UCSD-AML1 (cell line): Measurements from ENCODE around the gene CAV1.
"Not testable (repeated sequence)": the region's sequence is repeated elsewhere in the genome, so short reads cannot be mapped to it uniquely, and the experiment has no call there.

Source experiments
- DNase-seq: peaks from one replicate; lab custom pipeline; 2025; ENCODE audit not compliant: unreplicated experiment; lab: John Stamatoyannopoulos, UW

Gene CAV1

GRCh38 chr7:116577320-116577871, 52.6 kb downstream of the CAV1 start:
- no peak for DNase-seq

DNA sequence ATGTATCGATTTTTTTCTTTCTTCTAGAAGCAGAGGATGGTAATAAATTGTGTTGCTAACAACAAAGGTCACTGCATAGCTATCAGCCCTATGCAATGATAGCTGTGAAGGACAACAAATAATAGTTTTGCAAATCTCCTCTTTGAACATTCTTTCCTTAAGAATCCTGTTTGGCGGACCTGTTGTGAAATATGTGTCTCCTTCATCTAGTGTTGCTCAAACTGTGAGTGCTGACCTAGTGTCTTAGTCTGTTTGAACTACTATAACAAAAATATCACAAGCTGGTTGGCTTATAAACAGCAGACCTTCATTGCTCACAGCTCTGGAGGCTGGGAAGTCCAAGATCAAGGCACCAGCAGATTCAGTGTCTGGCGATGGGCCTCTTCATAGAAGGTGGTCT, 53.7 kb downstream of the CAV1 start:
- no peak for DNase-seq

GRCh38 chr7:116579322-116579721, 54.5 kb downstream of the CAV1 start:
- no peak for DNase-seq

GRCh38 chr7:116579835-116580234, 55.0 kb downstream of the CAV1 start:
- no peak for DNase-seq

DNA sequence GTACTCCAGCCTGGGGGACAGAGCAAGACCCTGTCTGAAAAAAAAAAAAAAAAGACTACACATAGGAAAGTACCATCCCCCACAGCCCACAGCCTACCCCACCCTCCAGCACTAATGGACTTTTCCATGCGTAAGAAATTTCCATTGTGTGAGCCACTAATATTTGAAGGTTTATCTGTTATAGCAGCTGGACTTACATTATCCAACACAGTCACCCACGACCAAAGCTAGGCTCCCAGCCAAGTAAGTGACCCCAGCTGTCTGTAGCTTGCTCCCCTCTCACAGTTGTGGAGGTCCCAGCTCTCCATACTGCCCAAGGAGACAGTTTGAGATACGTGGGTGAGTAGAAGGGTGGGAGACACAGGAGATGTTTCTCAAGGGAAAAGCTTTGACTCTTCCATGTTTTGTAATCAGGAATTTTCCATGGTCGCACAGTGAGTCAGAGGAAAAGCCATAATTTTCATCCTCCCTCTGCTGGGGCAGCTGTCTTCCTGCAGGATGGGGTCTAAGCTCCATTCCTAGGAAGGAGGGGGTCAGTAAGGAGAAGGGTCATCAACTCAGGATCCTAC, 57.4 kb downstream of the CAV1 start:
- DNase-seq = no peak

DNA sequence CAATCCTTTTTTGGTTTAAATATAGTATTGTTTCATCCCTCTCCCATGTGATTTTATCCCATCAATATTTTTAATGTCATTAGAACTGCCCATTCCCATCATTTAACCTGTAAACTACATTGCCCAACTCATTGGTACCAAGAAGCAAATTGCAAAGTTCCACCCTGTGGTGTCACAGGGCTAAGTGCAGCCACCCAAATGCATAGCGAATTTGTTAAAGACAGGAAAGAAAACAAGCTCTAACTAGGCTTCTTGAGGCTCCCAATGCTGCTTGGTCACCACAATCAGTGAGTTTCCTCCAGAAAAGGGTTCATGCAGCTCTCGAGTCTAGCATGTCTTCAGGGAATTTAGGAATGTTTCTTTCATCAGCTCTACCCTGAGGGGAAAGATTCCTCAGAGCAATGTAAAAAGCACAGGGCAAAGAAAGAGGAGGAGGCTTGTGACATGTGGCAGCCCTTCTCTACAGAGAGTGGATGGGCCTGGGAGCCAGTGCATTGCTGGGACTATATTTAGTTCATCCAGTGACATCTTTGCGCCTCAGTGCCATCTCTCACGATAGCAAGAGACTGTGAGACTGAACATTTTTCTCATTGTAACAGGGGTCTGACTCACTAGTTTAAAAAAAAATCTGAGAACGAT, 58.1 kb downstream of the CAV1 start:
- no peak for DNase-seq

GRCh38 chr7:116583653-116584052, 58.8 kb downstream of the CAV1 start:
- DNase-seq = no peak

GRCh38 chr7:116584721-116585120, 59.9 kb downstream of the CAV1 start:
- no peak for DNase-seq

DNA sequence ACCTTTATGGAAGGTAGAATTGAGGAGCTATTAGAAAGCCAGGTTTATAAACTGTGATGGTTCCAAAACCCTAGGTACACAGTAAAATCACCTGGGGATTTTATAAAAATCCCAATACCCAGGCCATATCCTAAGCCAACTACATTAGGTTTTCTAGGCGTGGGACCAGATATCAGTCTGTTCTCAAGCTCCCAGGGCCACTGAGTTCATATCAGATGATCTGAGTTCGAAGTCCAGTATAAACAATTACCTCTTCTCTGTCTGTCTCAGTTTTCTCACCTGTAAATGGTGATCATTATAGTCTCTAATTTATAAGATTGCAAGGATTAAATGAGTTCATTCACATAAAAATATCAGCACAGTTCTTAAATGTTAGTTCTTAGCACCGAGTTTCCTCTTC, 60.6 kb downstream of the CAV1 start:
- no peak for DNase-seq

- DNase-seq = no peak
These were observed 61.1 kb downstream of the CAV1 start for GRCh38 chr7:116585967-116586366.

DNA sequence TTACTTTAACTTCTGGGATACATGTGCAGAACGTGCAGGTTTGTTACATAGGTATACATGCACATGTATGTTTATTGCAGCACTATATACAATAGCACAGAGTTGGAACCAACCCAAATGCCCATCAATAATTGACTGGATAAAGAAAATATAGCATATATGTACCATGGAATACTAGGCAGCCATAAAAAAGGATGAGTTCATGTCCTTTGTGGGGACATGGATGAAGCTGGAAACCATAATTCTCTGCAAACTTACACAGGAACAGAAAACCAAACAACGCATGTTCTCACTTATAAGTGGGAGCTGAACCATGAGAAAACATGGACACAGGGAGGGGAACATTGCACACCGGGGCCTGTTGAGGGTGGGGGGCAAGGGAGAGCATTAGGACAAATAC, 62.4 kb downstream of the CAV1 start:
- DNase-seq = not testable (repeated sequence)

- DNase-seq = peak; percentile 14
These were observed 63.4 kb downstream of the CAV1 start for GRCh38 chr7:116588225-116588624.

DNA sequence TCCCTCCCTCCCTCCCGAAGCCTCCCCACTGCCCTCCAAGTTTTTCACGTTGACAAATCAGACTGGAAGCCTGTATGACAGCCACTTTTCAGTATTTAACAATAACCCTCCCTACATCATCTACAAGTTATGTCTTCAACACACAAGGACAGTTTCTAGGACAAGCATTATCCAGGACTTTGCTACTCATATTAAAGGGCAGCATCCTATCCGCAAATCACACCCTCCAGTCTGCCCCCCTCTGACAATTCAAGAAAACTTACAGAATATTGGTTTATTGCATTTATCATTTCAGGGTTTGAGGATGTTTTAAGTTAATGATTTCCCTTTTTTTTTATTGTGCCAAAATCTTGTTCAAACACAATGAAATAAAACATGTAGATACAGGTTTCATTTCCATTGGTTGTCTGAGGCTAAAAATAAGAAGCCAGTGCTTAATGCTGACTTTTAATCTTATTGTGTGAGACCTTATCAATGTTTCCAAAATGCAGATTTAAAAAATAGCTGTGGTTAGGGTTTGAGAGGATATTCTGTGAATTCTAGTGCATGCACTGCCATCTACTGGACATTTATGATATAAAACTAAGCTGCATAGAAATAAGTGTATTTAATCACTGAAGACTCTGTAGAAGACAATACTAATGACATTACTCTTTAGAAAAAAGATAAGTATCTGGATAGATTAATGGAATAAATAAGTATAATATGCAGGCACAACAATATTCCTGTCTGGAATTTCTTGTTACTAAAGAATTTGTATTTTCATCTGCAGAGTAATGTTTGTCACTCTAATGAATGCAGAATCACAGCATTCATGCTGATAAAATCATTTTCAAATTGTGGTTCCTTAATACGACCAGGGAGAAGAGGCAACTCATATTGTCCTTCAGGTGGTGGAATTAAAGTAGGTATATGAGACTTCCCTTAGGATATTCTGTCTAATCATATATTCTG, 64.1 kb downstream of the CAV1 start:
- no peak for DNase-seq

DNA sequence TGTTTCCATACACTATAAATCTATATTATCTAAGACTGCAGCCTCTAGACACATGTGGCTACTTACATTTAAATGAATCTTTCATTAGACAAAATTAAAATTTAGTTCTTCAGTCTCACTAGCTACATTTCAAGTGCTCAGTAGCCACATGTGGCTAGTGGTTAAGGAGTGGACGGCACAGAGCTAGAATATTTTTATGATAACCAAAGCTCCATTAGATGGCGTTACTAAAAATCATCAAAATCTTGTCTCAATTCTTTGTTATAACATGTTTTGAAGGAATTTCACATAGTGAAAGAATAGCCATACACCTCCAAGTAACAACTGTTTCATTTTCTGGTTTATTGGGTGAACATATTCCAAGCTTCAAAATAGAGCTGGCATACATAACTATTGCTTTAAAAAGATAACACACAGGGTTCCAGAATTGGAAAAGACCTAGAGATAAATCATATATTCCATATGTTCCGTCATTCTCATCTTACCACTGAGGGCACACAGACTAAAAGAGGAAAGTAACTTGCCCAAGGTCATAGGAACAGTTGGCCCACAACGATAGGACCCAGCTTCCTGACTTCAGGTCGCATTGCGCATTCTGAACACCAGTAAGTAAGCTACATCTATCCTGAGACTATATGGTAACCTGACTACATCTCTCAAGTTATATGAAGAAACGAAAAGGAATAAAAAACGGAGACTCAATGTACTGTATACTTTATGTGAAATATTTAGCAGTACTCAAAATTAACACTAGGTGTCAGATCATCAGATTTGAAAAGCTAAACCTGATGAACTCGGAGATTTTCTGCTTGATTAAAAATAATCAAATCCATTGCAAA, 66.6 kb downstream of the CAV1 start:
- peak; percentile 7 for DNase-seq

GRCh38 chr7:116592041-116592355, 67.2 kb downstream of the CAV1 start:
- DNase-seq = no peak

DNA sequence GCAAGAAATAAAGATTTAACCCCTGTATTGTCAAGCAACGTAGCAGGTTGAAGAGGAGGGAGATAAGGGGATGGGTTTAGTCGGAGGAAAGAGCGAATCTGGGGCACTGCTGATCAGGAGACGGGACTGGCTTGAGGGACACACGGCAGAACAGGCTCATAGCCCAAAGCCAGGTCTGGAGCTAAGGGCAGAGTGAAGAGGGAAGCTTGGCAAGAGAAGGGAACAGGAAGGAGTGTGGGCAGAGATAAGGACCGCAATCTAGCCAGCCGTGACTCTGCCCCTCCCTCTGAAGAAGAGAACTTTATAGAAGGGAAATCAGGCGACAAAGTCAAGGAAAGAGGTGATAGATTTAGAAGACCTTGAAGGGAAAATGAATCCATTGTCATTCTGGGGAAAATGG, 67.6 kb downstream of the CAV1 start:
- peak; percentile 35 for DNase-seq

DNA sequence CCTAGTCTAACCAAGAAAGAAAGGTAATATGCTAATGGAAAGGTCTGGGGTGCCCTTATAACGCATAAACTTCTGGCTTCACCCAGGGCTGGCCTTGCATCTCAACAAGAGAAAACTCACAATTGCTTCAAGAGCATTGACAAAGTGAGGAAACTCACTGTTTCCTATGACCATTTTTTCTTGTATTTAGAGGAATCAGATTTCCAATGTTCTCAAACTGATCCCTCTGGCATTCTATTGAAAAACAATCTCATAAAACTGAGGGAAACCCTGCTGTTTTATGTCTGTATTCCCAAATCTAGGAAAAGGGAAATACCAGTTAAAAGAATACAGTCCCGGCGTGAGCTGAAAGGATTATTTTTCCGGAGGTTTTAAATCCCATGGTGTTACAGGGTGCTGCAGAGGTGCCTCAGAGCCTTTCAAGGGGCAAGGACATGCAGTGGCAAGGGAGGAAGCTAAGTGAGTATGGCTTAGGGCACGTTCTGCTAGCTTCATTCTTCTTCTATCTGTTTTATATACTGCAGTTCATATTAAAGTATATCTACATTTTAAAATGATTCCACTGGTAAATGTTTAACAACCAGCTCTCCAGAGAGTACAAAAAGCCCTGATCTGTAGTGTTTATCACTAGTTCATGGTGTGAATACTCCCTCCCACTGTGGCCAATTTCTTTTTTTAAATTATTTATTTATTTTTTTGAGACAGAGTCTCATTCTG, 68.7 kb downstream of the CAV1 start:
- DNase-seq = no peak

DNA sequence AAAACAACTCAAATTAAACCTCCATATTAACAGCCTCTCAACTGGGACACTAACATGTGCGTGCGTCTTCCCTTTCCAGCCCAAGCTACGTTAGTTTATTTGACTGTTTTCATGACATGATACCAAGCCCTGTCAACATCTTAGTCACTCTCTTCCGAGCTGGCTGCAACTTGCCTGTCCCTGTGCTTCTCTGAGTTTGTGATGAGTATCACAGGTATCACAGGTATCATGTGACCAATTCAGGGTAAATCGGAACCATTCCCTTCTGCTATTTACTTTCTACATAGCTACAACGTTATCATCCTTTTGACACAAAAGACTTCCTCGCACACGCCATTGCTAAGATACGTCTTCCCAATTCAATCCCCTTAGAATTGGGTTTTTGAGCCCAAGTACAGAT, 70.2 kb downstream of the CAV1 start:
- no peak for DNase-seq

- DNase-seq = no peak
These were observed 72.5 kb downstream of the CAV1 start for GRCh38 chr7:116597384-116597783.

GRCh38 chr7:116598278-116598677, 73.4 kb downstream of the CAV1 start:
- no peak for DNase-seq
